Measurements from ENCODE around the gene TH. TPM values are rescaled to one million over a fixed set of nuclear protein-coding genes. Genes with fewer than 3 reads are reported as not detected.

The TH gene
- total RNA-seq, 6 donors from 2014 or later = not detected

DNA sequence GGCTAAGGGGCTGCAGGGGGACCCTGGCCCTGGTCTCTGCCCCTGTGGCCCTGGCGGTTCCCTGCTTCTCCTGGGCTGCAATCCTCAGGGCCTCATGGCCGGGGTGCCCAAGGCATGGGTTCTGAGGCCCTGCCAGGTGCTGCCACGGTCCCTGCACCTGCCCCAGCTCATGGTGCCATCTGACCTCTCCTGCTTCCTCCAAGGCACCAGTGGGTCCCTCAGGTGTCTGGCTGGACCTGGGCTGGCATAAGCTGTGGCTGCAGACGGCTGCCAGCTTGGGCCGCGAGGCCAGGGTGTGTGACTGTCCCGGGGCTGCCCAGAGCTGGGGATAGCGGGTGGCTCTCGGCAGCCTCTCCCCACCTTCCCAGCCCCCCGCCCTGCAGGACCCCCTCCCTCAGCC lies 12.6 kb downstream of the TH start:
- H3K36me3 ChIP-seq = no peaks in the 10 kb centered on the region
- no peak for ATAC-seq (ENCODE audit: low FRiP score in 2 of 2)
- no peaks in the 10 kb centered on the region for H3K9me3 ChIP-seq
- whole genome bisulfite sequencing, 2 donors = 78 to 100% methylated on average over 1 to 10 of the region's 10 CpGs
- peak in 1 of 2 donors; percentile 79 for DNase-seq
- no peak overlapping the region for H3K4me3 ChIP-seq
- H3K27me3 ChIP-seq = no peaks in the 10 kb centered on the region
- TF ChIP-seq POLR2AphosphoS5 (IDR thresholded peaks at IDR 0.05) (no peak), EP300 (IDR thresholded peaks at IDR 0.05) (no peak), POLR2A (IDR thresholded peaks at IDR 0.05) (no peak), CTCF (IDR thresholded peaks at IDR 0.05) (no peak)
- no peaks in the 10 kb centered on the region for H3K4me1 ChIP-seq
- no peak overlapping the region for H3K27ac ChIP-seq

DNA sequence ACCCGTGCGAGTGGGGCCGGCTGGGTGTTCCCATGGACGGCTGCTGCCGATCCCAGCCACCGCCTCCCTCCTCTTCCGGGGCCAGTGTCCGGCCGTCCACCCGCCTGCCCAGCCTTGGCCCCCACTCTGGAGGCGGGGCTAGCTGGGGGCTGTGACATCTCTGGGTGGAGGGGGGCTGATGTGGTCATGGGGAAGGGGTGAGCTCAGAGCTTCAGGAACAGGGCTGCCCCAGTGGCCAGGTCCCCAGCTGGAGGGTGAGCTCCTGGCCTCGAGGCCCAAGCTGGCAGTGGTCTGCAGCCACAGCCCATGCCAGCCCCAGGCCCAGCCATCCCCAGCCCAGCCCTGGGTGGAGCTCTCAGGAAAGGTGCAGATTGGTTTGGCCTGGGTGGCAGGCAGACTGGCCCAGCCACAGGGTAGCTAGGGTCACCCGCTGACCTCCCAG lies 13.3 kb downstream of the TH start:
- no peak overlapping the region for H3K27ac ChIP-seq
- no peak for ATAC-seq (ENCODE audit: low FRiP score in 2 of 2)
- no peaks in the 10 kb centered on the region for H3K9me3 ChIP-seq
- DNase-seq = peak in 1 of 2 donors; percentile 83
- 77 to 84% methylated on average over 3 to 12 of the region's 13 CpGs for WGBS, 2 donors
- H3K4me3 ChIP-seq = no peak overlapping the region
- TF ChIP-seq EP300 (IDR thresholded peaks at IDR 0.05) (no peak), POLR2AphosphoS5 (IDR thresholded peaks at IDR 0.05) (no peak), POLR2A (IDR thresholded peaks at IDR 0.05) (no peak), CTCF (IDR thresholded peaks at IDR 0.05) (no peak)
- no peaks in the 10 kb centered on the region for H3K27me3 ChIP-seq
- no peaks in the 10 kb centered on the region for H3K36me3 ChIP-seq
- no peaks in the 10 kb centered on the region for H3K4me1 ChIP-seq

- no peak for ATAC-seq (ENCODE audit: low FRiP score in 2 of 2)
- H3K36me3 ChIP-seq = no peaks in the 10 kb centered on the region
- H3K4me1 ChIP-seq = no peaks in the 10 kb centered on the region
- WGBS, 2 donors = 80 to 89% methylated on average over 5 to 14 of the region's 18 CpGs
- H3K27me3 ChIP-seq = no peaks in the 10 kb centered on the region
- no peaks in the 10 kb centered on the region for H3K9me3 ChIP-seq
- H3K4me3 ChIP-seq = no peak overlapping the region
- no peak for TF ChIP-seq POLR2AphosphoS5 (IDR thresholded peaks at IDR 0.05)
- no peak for TF ChIP-seq CTCF (IDR thresholded peaks at IDR 0.05)
- no peak for TF ChIP-seq EP300 (IDR thresholded peaks at IDR 0.05)
- TF ChIP-seq POLR2A (IDR thresholded peaks at IDR 0.05) = no peak
- peak in 1 of 2 donors; percentile 60 for DNase-seq
- no peak overlapping the region for H3K27ac ChIP-seq
Observed at GRCh38 chr11:2157294-2158040, 14.1 kb downstream of the TH start.

DNA sequence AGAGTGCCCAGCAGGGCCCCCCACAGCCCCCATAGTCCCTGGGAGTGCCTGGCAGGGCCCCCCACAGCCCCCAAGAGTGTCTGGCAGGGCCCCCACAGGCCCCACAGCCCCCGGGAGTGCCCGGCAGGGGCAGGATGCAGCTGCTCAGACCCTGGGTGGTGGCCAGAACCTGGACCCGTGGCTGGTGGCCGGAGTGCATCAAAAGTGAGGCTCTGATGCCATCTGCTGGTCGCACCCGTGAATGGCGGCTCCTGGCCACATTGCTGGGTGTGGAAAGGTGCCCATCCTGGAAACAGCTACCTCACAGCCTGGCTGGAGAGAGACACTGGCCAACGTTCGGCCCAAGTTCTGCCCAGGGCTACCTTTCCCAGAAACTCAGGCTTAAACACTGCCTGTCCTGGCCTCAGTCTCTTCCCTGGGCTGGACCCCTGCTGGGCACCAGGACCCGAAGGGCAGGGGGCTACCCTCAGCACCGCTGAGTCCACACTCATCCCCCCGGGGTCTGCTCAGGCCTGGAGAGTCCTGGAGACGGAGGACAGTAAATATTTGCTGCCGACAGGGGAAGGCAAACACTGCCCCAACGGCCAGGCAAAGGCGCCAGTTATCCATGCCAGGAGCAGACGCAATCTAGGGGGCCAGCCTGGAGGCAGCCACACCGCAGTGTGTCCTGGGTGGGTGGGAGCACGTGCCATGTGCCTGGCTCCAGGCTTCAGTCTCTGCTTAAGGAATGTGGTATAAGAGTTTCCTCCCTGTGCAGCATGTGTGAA lies 15.0 kb downstream of the TH start:
- no peak overlapping the region for H3K27ac ChIP-seq
- TF ChIP-seq CTCF (IDR thresholded peaks at IDR 0.05) (peak; percentile 59 to 88 (median 82)), POLR2AphosphoS5 (IDR thresholded peaks at IDR 0.05) (no peak)
- H3K36me3 ChIP-seq = no peaks in the 10 kb centered on the region
- WGBS, 2 donors = 20 to 38% methylated on average over 1 to 17 of the region's 19 CpGs
- H3K27me3 ChIP-seq = no peaks in the 10 kb centered on the region
- peak; percentile 68 to 87 for DNase-seq
- H3K9me3 ChIP-seq = no peaks in the 10 kb centered on the region
- H3K4me1 ChIP-seq = peaks cover 3 to 4% (median 3%) of the 10 kb centered on the region in 4 donors
- H3K4me3 ChIP-seq = no peak overlapping the region
- ATAC-seq (ENCODE audit: low FRiP score in 2 of 2) = peak in 1 of 2 donors; percentile 60

All from upper lobe of left lung (tissue), 6 donors.